ENCODE results near the gene MYBPHL.
A peak's percentile ranks its signal among the peaks of the same experiment; 100 is the strongest.

Gene MYBPHL

GRCh38 chr1:109252167-109252892 lies 54.5 kb downstream of the MYBPHL start:
- no peak for FAIRE-seq
- DNase-seq (ENCODE audit: insufficient read length) = no peak
- TF ChIP-seq POLR2A (IDR thresholded peaks at IDR 0.05; ENCODE audit: low read depth, low read length) (no peak), POLR2AphosphoS5 (IDR thresholded peaks at IDR 0.05; ENCODE audit: low read depth, low read length) (no peak), TAF1 (IDR thresholded peaks at IDR 0.05; ENCODE audit: borderline replicate concordance, low read depth, low read length) (no peak)

- DNase-seq (ENCODE audit: insufficient read length) = peak; percentile 6
- TF ChIP-seq POLR2A (IDR thresholded peaks at IDR 0.05; ENCODE audit: low read depth, low read length) (no peak), TAF1 (IDR thresholded peaks at IDR 0.05; ENCODE audit: borderline replicate concordance, low read depth, low read length) (no peak), POLR2AphosphoS5 (IDR thresholded peaks at IDR 0.05; ENCODE audit: low read depth, low read length) (no peak)
- no peak for FAIRE-seq
Measured at GRCh38 chr1:109251277-109252166, 55.3 kb downstream of the MYBPHL start.

- FAIRE-seq = no peak
Measured at GRCh38 chr1:109250454-109251276, 56.1 kb downstream of the MYBPHL start.

GRCh38 chr1:109249654-109250401 lies 57.0 kb downstream of the MYBPHL start:
- peak; percentile 59 for DNase-seq (ENCODE audit: insufficient read length)
- TF ChIP-seq POLR2AphosphoS5 (IDR thresholded peaks at IDR 0.05; ENCODE audit: low read depth, low read length) = no peak
- TF ChIP-seq TAF1 (IDR thresholded peaks at IDR 0.05; ENCODE audit: borderline replicate concordance, low read depth, low read length) = no peak
- TF ChIP-seq POLR2A (IDR thresholded peaks at IDR 0.05; ENCODE audit: low read depth, low read length) = no peak
- FAIRE-seq = no peak

More at GRCh38 chr1:109250454-109251276, 56.1 kb downstream of the MYBPHL start:
- peak; percentile 14 for DNase-seq (ENCODE audit: insufficient read length)
- TF ChIP-seq POLR2A (IDR thresholded peaks at IDR 0.05; ENCODE audit: low read depth, low read length) (no peak), POLR2AphosphoS5 (IDR thresholded peaks at IDR 0.05; ENCODE audit: low read depth, low read length) (no peak), TAF1 (IDR thresholded peaks at IDR 0.05; ENCODE audit: borderline replicate concordance, low read depth, low read length) (no peak)

GRCh38 chr1:109248797-109249629 lies 57.8 kb downstream of the MYBPHL start, which contains the start of gene CELSR2:
TSS of gene CELSR2 (plus strand) at chr1:109249539. CDS start at chr1:109250080, 541 bp downstream.
- DNase-seq (ENCODE audit: insufficient read length) = peak; percentile 90
- peak; percentile 48 for FAIRE-seq
- no peak for TF ChIP-seq POLR2A (IDR thresholded peaks at IDR 0.05; ENCODE audit: low read depth, low read length)
- no peak for TF ChIP-seq POLR2AphosphoS5 (IDR thresholded peaks at IDR 0.05; ENCODE audit: low read depth, low read length)
- no peak for TF ChIP-seq TAF1 (IDR thresholded peaks at IDR 0.05; ENCODE audit: borderline replicate concordance, low read depth, low read length)

GRCh38 chr1:109248444-109248796 lies 58.4 kb downstream of the MYBPHL start:
- DNase-seq (ENCODE audit: insufficient read length) (peak; percentile 16), FAIRE-seq (no peak)

GRCh38 chr1:109247401-109248365 lies 59.1 kb downstream of the MYBPHL start:
- FAIRE-seq = no peak

More at GRCh38 chr1:109248444-109248796, 58.4 kb downstream of the MYBPHL start:
- TF ChIP-seq POLR2AphosphoS5 (IDR thresholded peaks at IDR 0.05; ENCODE audit: low read depth, low read length) (no peak), POLR2A (IDR thresholded peaks at IDR 0.05; ENCODE audit: low read depth, low read length) (no peak), TAF1 (IDR thresholded peaks at IDR 0.05; ENCODE audit: borderline replicate concordance, low read depth, low read length) (no peak)

GRCh38 chr1:109246141-109246551 lies 60.7 kb downstream of the MYBPHL start:
- FAIRE-seq (no peak), DNase-seq (ENCODE audit: insufficient read length) (no peak)
- TF ChIP-seq POLR2A (IDR thresholded peaks at IDR 0.05; ENCODE audit: low read depth, low read length) = no peak
- TF ChIP-seq POLR2AphosphoS5 (IDR thresholded peaks at IDR 0.05; ENCODE audit: low read depth, low read length) = no peak
- no peak for TF ChIP-seq TAF1 (IDR thresholded peaks at IDR 0.05; ENCODE audit: borderline replicate concordance, low read depth, low read length)

More at GRCh38 chr1:109247401-109248365, 59.1 kb downstream of the MYBPHL start:
- TF ChIP-seq TAF1 (IDR thresholded peaks at IDR 0.05; ENCODE audit: borderline replicate concordance, low read depth, low read length) = no peak
- TF ChIP-seq POLR2A (IDR thresholded peaks at IDR 0.05; ENCODE audit: low read depth, low read length) = no peak
- no peak for TF ChIP-seq POLR2AphosphoS5 (IDR thresholded peaks at IDR 0.05; ENCODE audit: low read depth, low read length)
- no peak for DNase-seq (ENCODE audit: insufficient read length)

All from GM12892 (cell line).